ENCODE data around the gene ATF6B. TPM values are rescaled to one million over a fixed set of nuclear protein-coding genes. Genes with fewer than 3 reads are reported as not detected.
A peak's percentile ranks its signal among the peaks of the same experiment; 100 is the strongest.

ATF6B gene
- total and polyA plus RNA-seq, 8 donors = 20.9 to 718 (median 54.2) TPM

DNA sequence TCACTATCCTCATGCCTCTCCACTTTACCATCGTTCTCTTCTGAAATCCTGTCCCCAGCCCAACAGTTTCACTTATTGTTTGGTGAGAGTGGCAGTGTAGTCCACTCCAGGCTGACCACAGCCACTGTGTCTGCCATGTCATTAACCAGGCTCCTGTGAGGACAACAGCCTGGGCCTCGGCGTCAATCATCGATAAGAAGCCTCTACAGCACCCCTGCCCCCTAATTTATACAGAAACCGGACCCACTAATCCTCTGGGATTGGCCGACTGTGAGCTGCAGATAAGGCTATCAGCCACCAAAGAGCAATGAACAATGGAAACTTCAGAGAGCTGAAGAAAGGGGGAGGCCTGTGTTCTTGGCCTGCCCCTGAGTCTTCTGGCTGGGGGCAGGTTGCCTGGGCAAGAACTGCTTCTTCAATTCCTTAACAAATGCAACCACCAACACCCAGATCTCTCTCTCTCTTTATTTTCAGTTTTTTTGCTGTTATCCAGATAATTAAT lies 39.8 kb upstream of the ATF6B start:
- Histone ChIP-seq H3K4me1 (peaks cover 29 to 54% (median 37%) of the 10 kb centered on the region in 4 donors), H3K27ac (peak overlapping the region; percentile 28 to 75 (median 69)), H3K36me3 (peaks cover 42 to 78% (median 76%) of the 10 kb centered on the region in 4 donors), H3K4me3 (no peak overlapping the region), H3K27me3 (no peaks in the 10 kb centered on the region), H3K9me3 (no peaks in the 10 kb centered on the region)
- intact Hi-C loops (cut with DNase I; ENCODE audit: low total_unique reads) = no loop called here
- 27 to 41% (median 36%) methylated on average over 6 of the region's 6 CpGs for WGBS, 5 donors
- peak in 1 of 2 donors; percentile 65 for DNase-seq
- TF ChIP-seq, protein P1, sequence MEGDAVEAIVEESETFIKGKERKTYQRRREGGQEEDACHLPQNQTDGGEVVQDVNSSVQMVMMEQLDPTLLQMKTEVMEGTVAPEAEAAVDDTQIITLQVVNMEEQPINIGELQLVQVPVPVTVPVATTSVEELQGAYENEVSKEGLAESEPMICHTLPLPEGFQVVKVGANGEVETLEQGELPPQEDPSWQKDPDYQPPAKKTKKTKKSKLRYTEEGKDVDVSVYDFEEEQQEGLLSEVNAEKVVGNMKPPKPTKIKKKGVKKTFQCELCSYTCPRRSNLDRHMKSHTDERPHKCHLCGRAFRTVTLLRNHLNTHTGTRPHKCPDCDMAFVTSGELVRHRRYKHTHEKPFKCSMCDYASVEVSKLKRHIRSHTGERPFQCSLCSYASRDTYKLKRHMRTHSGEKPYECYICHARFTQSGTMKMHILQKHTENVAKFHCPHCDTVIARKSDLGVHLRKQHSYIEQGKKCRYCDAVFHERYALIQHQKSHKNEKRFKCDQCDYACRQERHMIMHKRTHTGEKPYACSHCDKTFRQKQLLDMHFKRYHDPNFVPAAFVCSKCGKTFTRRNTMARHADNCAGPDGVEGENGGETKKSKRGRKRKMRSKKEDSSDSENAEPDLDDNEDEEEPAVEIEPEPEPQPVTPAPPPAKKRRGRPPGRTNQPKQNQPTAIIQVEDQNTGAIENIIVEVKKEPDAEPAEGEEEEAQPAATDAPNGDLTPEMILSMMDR (IDR thresholded peaks at IDR 0.05) = no peak
- TF ChIP-seq EP300 (IDR thresholded peaks at IDR 0.05) = no peak
- TF ChIP-seq POLR2A (IDR thresholded peaks at IDR 0.05) = no peak
- TF ChIP-seq POLR2AphosphoS5 (IDR thresholded peaks at IDR 0.05) = no peak

DNA sequence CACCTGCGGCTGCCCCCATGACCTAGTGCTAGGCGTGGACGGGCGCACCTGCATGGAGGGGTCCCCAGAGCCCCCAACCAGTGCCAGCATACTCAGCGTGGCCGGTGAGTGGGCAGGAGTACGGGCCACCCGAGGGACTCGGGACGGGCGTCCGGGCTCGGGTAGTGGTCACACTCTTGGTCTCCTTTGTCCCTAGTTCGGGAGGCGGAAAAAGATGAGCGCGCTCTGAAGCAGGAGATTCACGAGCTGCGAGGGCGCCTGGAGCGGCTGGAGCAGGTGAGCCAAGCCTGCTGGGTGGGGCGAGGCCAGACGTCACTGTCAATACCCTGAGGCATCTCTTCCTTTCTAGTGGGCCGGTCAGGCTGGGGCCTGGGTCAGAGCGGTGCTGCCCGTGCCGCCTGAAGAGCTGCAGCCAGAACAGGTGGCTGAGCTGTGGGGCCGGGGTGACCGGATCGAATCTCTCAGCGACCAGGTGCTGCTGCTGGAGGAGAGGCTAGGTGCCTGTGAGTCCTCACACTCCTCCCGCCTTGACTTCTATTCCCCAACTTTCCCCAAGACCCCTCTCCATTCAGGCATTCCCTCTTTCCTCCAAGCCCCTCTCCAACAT lies 39.2 kb upstream of the ATF6B start:
- no peaks in the 10 kb centered on the region for H3K9me3 ChIP-seq
- H3K36me3 ChIP-seq = peaks cover 42 to 84% (median 81%) of the 10 kb centered on the region in 4 donors
- intact Hi-C loops (cut with DNase I; ENCODE audit: low total_unique reads) = no loop called here
- no peak for DNase-seq
- peak overlapping the region; percentile 28 to 75 (median 69) for H3K27ac ChIP-seq
- no peak overlapping the region for H3K4me3 ChIP-seq
- TF ChIP-seq POLR2AphosphoS5 (IDR thresholded peaks at IDR 0.05) = no peak
- no peak for TF ChIP-seq EP300 (IDR thresholded peaks at IDR 0.05)
- TF ChIP-seq POLR2A (IDR thresholded peaks at IDR 0.05) = no peak
- TF ChIP-seq, protein P1 (IDR thresholded peaks at IDR 0.05) = no peak
- WGBS, 5 donors = 53 to 79% (median 64%) methylated on average over 24 to 32 of the region's 32 CpGs
- no peaks in the 10 kb centered on the region for H3K27me3 ChIP-seq
- H3K4me1 ChIP-seq = peaks cover 24 to 49% (median 36%) of the 10 kb centered on the region in 4 donors

DNA sequence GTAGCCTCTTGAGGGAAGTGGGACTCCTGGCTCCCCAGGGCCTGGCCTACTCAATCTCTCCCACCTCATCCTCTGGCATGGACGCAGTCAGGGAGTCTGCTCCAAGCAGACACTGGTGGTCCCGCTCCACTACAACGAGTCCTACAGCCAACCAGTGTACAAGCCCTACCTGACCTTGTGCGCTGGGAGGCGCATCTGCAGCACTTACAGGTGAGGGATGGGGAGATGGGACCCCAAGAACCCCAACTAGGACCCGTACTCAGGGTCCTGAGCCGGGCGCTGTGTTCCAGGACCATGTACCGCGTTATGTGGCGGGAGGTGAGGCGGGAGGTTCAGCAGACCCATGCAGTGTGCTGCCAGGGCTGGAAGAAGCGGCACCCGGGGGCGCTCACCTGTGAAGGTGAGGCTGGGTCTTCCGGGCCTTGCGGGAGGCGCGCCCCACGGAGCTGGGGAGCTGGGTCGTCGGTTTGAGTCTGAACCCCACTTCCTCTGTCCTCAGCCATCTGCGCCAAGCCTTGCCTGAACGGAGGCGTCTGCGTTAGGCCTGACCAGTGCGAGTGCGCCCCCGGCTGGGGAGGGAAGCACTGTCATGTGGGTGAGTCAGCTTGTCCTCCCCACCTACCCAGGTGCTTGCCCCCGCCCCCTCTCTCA lies 38.5 kb upstream of the ATF6B start:
- H3K9me3 ChIP-seq = no peaks in the 10 kb centered on the region
- no peak overlapping the region for H3K4me3 ChIP-seq
- intact Hi-C loops (cut with DNase I; ENCODE audit: low total_unique reads) = no loop called here
- TF ChIP-seq EP300 (IDR thresholded peaks at IDR 0.05) (no peak), POLR2A (IDR thresholded peaks at IDR 0.05) (no peak), POLR2AphosphoS5 (IDR thresholded peaks at IDR 0.05) (no peak)
- TF ChIP-seq, protein P1 (IDR thresholded peaks at IDR 0.05) = no peak
- WGBS, 5 donors = 76 to 91% (median 84%) methylated on average over 23 to 30 of the region's 30 CpGs
- peaks cover 24 to 49% (median 36%) of the 10 kb centered on the region in 4 donors for H3K4me1 ChIP-seq
- peak overlapping the region in 4 of 5 donors; percentile 63 to 75 (median 72) for H3K27ac ChIP-seq
- DNase-seq = no peak
- peaks cover 42 to 91% (median 88%) of the 10 kb centered on the region in 4 donors for H3K36me3 ChIP-seq
- H3K27me3 ChIP-seq = no peaks in the 10 kb centered on the region

DNA sequence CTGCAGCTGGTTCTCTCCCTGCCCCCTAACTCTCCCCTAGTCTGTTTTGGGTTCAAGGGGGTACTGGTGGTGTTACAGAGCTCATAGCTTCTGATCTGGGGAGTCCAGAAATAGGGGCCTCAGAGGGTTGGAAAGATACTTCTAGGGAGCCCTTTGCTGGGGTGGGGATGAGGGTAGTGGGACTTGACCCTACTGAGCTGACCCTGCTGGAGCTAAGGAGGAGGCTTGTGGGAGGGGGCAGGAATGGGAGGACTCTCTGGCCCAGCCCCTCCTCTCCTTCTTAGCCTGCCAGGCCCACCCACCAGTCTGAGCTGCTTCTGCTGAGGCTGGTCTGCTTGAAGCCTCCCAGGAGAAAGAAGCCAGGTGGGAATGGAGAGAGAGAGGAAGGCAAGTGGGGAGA lies 36.2 kb upstream of the ATF6B start, which contains the start of gene EGFL8:
Gene EGFL8, plus strand, starts transcription at position 301 of the 400 bp plus-strand sequence. CDS start 1,571 bp downstream, outside the sequence.
- Histone ChIP-seq H3K27ac (peak within 1 kb of the TSS in 4 of 5 donors; percentile 48 to 61 (median 54)), H3K36me3 (peaks cover 24 to 91% (median 79%) of the 10 kb centered on the region in 4 donors), H3K27me3 (no peaks in the 10 kb centered on the region), H3K4me3 (no peak within 1 kb of the TSS), H3K9me3 (no peaks in the 10 kb centered on the region), H3K4me1 (peaks cover 13 to 36% (median 27%) of the 10 kb centered on the region in 4 donors)
- TF ChIP-seq, protein P1 (IDR thresholded peaks at IDR 0.05) = no peak
- no peak for TF ChIP-seq POLR2A (IDR thresholded peaks at IDR 0.05)
- TF ChIP-seq POLR2AphosphoS5 (IDR thresholded peaks at IDR 0.05) = no peak
- TF ChIP-seq EP300 (IDR thresholded peaks at IDR 0.05) = no peak
- intact Hi-C loops (cut with DNase I; ENCODE audit: low total_unique reads) = no loop called here
- no peak for DNase-seq

Data from stomach (tissue), 9 donors.